ENCODE measurements around the gene NDUFB2. TPM values are rescaled to one million over a fixed set of nuclear protein-coding genes. Genes with fewer than 3 reads are reported as not detected.

Gene NDUFB2
- total RNA-seq, 1 experiment from 2014 or later: 180 TPM

DNA sequence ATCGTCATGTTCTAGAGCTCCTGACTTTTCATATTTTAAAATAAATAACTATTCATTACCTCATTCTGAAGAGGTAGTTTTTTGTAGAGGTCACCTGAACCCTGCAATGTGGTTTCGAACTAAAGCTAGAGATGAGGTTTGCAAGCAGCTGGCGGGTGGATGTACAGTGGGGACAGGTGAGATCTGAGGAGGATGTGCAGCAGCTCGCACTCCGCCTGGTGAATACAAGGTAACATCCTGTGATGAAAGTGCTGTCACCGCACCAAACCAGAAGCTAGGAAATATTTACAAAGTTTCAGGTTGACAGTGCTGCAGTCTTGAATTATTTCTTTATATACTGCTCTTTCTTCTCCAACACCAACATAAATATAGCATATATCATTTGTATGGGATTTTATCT lies 26.5 kb downstream of the NDUFB2 start:
- Histone ChIP-seq H3K4me1 (replicated peaks; ENCODE audit: insufficient read depth) (no peaks in the 10 kb centered on the region), H3K9me3 (ENCODE audit: insufficient read depth, low read depth) (no peaks in the 10 kb centered on the region), H3K36me3 (ENCODE audit: low read depth) (0 out of 2 replicates have a peak, but pooled peaks cover 4% of the 10 kb centered on the region), H4K20me1 (ENCODE audit: insufficient read depth) (no peaks in the 10 kb centered on the region), H3F3A (ENCODE audit: insufficient read depth, low read depth) (0 out of 2 replicates have a peak, but pooled peaks cover 4% of the 10 kb centered on the region), H3K4me2 (no peak overlapping the region), H3K27me3 (ENCODE audit: insufficient read depth, low read depth) (no peaks in the 10 kb centered on the region), H3K27ac (no peak overlapping the region), H3K4me3 (no peak overlapping the region), H3K79me2 (ENCODE audit: low read depth) (no peaks in the 10 kb centered on the region), H2AFZ (no peak overlapping the region), H3K9me2 (ENCODE audit: insufficient read depth) (no peaks in the 10 kb centered on the region)
- ChIA-PET CTCF (interaction anchor here (0.6 to 1.0 kb wide), 2 partner anchors 1063 to 1876 kb away, joined by 3 to 4 read pairs; no protein-coding TSS in a partner anchor), POLR2A (ENCODE audit: unreplicated experiment) (no interaction called here)
- TF ChIP-seq EZH2 (IDR thresholded peaks at IDR 0.05; ENCODE audit: low read depth): no peak
- TF ChIP-seq, protein P1, sequence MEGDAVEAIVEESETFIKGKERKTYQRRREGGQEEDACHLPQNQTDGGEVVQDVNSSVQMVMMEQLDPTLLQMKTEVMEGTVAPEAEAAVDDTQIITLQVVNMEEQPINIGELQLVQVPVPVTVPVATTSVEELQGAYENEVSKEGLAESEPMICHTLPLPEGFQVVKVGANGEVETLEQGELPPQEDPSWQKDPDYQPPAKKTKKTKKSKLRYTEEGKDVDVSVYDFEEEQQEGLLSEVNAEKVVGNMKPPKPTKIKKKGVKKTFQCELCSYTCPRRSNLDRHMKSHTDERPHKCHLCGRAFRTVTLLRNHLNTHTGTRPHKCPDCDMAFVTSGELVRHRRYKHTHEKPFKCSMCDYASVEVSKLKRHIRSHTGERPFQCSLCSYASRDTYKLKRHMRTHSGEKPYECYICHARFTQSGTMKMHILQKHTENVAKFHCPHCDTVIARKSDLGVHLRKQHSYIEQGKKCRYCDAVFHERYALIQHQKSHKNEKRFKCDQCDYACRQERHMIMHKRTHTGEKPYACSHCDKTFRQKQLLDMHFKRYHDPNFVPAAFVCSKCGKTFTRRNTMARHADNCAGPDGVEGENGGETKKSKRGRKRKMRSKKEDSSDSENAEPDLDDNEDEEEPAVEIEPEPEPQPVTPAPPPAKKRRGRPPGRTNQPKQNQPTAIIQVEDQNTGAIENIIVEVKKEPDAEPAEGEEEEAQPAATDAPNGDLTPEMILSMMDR (conservative IDR thresholded peaks at IDR 0.05): no peak
- BruUV-seq (replicated peaks): no TSS peak
- intact Hi-C loops (cut with micrococcal nuclease; ENCODE audit: unreplicated experiment): no loop called here
- peak in 1 of 2 experiments; percentile 4 for DNase-seq

DNA sequence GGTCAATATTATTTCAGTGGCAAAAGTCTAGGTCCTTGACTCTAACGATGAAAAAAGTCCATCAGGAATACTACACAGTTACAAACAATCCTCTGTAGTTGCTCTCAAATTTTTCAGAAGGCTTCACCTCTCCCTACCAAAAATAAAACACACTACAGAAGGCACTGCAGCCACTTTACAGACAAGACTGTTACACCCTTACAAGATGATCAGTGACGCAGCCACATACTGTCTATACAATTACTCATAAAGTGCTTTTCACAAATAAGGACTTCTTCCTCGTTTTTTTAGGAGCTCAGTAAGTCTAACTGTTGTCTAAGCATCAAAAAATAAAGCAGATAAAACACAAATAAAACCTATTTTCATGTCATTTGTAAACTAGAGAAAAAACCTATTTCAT lies 27.1 kb downstream of the NDUFB2 start:
- Histone ChIP-seq H3F3A (ENCODE audit: insufficient read depth, low read depth) (0 out of 2 replicates have a peak, but pooled peaks cover 4% of the 10 kb centered on the region), H4K20me1 (ENCODE audit: insufficient read depth) (no peaks in the 10 kb centered on the region), H3K27ac (no peak overlapping the region), H3K9me3 (ENCODE audit: insufficient read depth, low read depth) (no peaks in the 10 kb centered on the region), H3K4me1 (replicated peaks; ENCODE audit: insufficient read depth) (no peaks in the 10 kb centered on the region), H3K4me3 (no peak overlapping the region), H3K79me2 (ENCODE audit: low read depth) (no peaks in the 10 kb centered on the region), H3K36me3 (ENCODE audit: low read depth) (0 out of 2 replicates have a peak, but pooled peaks cover 4% of the 10 kb centered on the region), H2AFZ (no peak overlapping the region), H3K9me2 (ENCODE audit: insufficient read depth) (no peaks in the 10 kb centered on the region), H3K4me2 (no peak overlapping the region), H3K27me3 (ENCODE audit: insufficient read depth, low read depth) (no peaks in the 10 kb centered on the region)
- POLR2A ChIA-PET (ENCODE audit: unreplicated experiment): no interaction called here
- peak in 1 of 2 experiments; percentile 6 for DNase-seq
- no TSS peak for BruUV-seq (replicated peaks)
- CTCF ChIA-PET: no interaction called here
- TF ChIP-seq EZH2 (IDR thresholded peaks at IDR 0.05; ENCODE audit: low read depth): no peak
- TF ChIP-seq, protein P1 (conservative IDR thresholded peaks at IDR 0.05): no peak
- intact Hi-C loops (cut with micrococcal nuclease; ENCODE audit: unreplicated experiment): no loop called here

DNA sequence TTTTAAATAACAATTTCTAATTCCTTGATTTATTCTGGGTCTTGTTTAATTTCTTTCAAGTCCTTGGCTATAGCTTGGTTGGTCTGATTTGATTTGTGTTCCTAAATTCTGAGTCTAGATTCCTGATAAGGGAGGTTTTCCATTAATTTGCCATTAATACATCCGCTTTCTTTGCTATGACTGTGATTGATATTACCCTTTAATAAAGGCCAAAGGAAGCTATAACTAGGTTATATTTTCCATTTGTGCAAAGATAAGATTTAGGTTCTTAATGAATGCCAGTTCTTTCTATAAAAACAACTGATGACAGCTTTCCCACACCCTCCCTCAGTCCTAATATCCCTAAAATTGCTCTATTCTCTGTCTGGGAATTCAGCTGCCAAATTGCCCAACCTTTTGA lies 28.2 kb downstream of the NDUFB2 start:
- Histone ChIP-seq H4K20me1 (ENCODE audit: insufficient read depth) (0 out of 2 replicates have a peak, but pooled peaks cover under 1% of the 10 kb centered on the region), H3K4me2 (no peak overlapping the region), H3F3A (ENCODE audit: insufficient read depth, low read depth) (0 out of 2 replicates have a peak, but pooled peaks cover 4% of the 10 kb centered on the region), H2AFZ (no peak overlapping the region), H3K9me3 (ENCODE audit: insufficient read depth, low read depth) (no peaks in the 10 kb centered on the region), H3K9me2 (ENCODE audit: insufficient read depth) (no peaks in the 10 kb centered on the region), H3K79me2 (ENCODE audit: low read depth) (no peaks in the 10 kb centered on the region), H3K4me1 (replicated peaks; ENCODE audit: insufficient read depth) (no peaks in the 10 kb centered on the region), H3K27me3 (ENCODE audit: insufficient read depth, low read depth) (no peaks in the 10 kb centered on the region), H3K4me3 (no peak overlapping the region), H3K36me3 (ENCODE audit: low read depth) (0 out of 2 replicates have a peak, but pooled peaks cover 4% of the 10 kb centered on the region), H3K27ac (no peak overlapping the region)
- no peak for DNase-seq
- CTCF ChIA-PET: no interaction called here
- POLR2A ChIA-PET (ENCODE audit: unreplicated experiment): interaction anchor here (0.6 to 0.8 kb wide), 2 partner anchors 292 to 715 kb away, joined by 7 to 8 read pairs; no protein-coding TSS in a partner anchor
- intact Hi-C loops (cut with micrococcal nuclease; ENCODE audit: unreplicated experiment): no loop called here
- BruUV-seq (replicated peaks): no TSS peak
- TF ChIP-seq, protein P1 (conservative IDR thresholded peaks at IDR 0.05): no peak
- TF ChIP-seq EZH2 (IDR thresholded peaks at IDR 0.05; ENCODE audit: low read depth): no peak

All from PC-9 (cell line).